ENCODE data around the gene PLP1.

The PLP1 gene

DNA sequence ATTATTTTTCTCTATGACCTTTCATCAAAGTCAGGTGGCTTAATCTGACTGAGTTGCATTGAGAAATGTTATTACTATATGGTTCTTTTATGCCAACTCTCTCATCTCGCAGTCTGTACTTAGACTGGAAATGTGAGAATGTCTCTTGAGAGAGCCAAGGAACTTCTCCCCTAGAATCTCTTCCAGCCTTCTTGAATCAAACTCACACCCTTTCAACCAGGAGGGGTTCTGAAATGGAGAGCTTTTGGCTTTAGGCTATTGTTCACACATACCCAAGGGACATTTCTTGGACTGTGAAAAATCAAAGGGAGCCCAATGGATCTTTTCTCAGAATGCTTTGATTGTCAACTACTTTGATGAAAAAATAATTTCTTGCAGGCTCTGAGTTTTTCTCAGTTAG is 5.1 kb downstream of the PLP1 start:
- Histone ChIP-seq H3K9me3 (ENCODE audit: low read length) (no peaks in the 10 kb centered on the region), H3K27me3 (ENCODE audit: control insufficient read depth in 1 of 2, insufficient read depth in 2 of 2, low read length in 2 of 2) (no peaks in the 10 kb centered on the region), H3K27ac (ENCODE audit: low read depth, low read length) (no peak overlapping the region), H3K9ac (ENCODE audit: low read length) (no peak overlapping the region), H3K4me1 (ENCODE audit: insufficient read depth, low read length) (no peaks in the 10 kb centered on the region), H3K4me3 (ENCODE audit: low read depth in 1 of 2, low read length in 2 of 2) (no peak overlapping the region), H3K36me3 (ENCODE audit: insufficient read depth, low read length) (no peaks in the 10 kb centered on the region)

GRCh38 chrX:103782640-103783039 is 6.0 kb downstream of the PLP1 start:
- H3K27ac ChIP-seq (ENCODE audit: low read depth, low read length) = no peak overlapping the region
- no peak overlapping the region for H3K9ac ChIP-seq (ENCODE audit: low read length)
- no peaks in the 10 kb centered on the region for H3K36me3 ChIP-seq (ENCODE audit: insufficient read depth, low read length)
- H3K4me1 ChIP-seq (ENCODE audit: insufficient read depth, low read length) = no peaks in the 10 kb centered on the region
- no peaks in the 10 kb centered on the region for H3K27me3 ChIP-seq (ENCODE audit: control insufficient read depth in 1 of 2, insufficient read depth in 2 of 2, low read length in 2 of 2)
- no peak overlapping the region for H3K4me3 ChIP-seq (ENCODE audit: low read depth in 1 of 2, low read length in 2 of 2)
- H3K9me3 ChIP-seq (ENCODE audit: low read length) = no peaks in the 10 kb centered on the region

DNA sequence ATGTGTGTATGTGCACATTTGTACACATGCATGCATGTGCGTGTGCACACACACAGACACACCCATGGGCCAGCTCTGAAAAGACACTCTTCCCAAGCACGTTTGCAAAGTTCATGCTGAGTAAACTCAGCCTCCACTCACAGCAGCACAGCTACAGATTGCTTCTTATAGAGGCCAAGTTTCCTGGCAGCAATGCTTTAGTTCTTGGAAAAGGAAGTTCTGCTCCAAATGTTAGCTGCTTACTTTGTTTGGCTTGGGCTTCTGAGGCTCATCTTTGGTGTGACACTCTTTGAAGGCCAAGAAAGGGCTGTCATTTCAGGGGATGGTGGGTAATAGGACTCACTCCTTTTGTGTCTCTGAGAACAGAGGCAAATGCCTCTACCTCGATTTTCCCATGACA is 6.6 kb downstream of the PLP1 start:
- no peak overlapping the region for H3K27ac ChIP-seq (ENCODE audit: low read depth, low read length)
- no peaks in the 10 kb centered on the region for H3K36me3 ChIP-seq (ENCODE audit: insufficient read depth, low read length)
- H3K9ac ChIP-seq (ENCODE audit: low read length) = no peak overlapping the region
- no peak overlapping the region for H3K4me3 ChIP-seq (ENCODE audit: low read depth in 1 of 2, low read length in 2 of 2)
- H3K9me3 ChIP-seq (ENCODE audit: low read length) = no peaks in the 10 kb centered on the region
- H3K27me3 ChIP-seq (ENCODE audit: control insufficient read depth in 1 of 2, insufficient read depth in 2 of 2, low read length in 2 of 2) = no peaks in the 10 kb centered on the region
- H3K4me1 ChIP-seq (ENCODE audit: insufficient read depth, low read length) = no peaks in the 10 kb centered on the region

DNA sequence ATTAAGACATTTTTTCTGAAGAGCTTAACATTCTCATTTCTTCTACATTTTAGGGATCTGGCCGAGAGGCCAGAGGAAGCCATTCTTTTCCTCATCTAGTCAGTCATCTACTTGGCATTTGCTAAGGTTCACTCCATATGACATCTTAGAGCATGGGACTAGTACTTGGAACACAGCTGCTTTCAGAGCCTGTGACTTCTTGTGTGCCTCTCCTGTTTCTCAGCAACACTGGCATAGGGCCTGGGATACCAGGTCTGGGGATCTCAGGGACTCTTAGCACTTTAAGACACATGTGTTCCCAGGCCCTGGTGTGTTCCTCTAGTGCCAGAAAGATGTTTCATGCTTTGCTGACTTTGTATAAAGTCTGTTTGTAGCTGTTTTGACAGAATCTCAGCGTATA is 7.3 kb downstream of the PLP1 start:
- Histone ChIP-seq H3K36me3 (ENCODE audit: insufficient read depth, low read length) (no peaks in the 10 kb centered on the region), H3K27me3 (ENCODE audit: control insufficient read depth in 1 of 2, insufficient read depth in 2 of 2, low read length in 2 of 2) (no peaks in the 10 kb centered on the region), H3K27ac (ENCODE audit: low read depth, low read length) (no peak overlapping the region), H3K9me3 (ENCODE audit: low read length) (no peaks in the 10 kb centered on the region), H3K9ac (ENCODE audit: low read length) (no peak overlapping the region), H3K4me3 (ENCODE audit: low read depth in 1 of 2, low read length in 2 of 2) (no peak overlapping the region), H3K4me1 (ENCODE audit: insufficient read depth, low read length) (no peaks in the 10 kb centered on the region)

DNA sequence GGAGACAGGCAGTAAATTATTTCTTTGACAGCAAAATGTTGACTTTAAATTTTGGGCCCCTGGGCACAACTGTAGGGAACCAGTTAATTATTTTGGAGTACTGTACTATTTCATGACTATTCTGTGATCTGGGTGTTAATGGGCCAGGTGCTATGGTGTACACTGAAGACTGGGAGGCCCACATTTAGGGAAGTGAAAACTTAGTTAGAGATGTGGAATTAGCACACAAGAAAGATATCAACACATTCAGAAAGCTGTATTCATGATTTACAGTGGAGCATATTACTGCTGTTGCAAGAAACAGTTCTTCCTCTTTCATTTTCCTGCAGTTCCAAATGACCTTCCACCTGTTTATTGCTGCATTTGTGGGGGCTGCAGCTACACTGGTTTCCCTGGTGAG is 12.4 kb downstream of the PLP1 start:
- Histone ChIP-seq H3K9ac (ENCODE audit: low read length) (no peak overlapping the region), H3K27ac (ENCODE audit: low read depth, low read length) (no peak overlapping the region), H3K36me3 (ENCODE audit: insufficient read depth, low read length) (no peaks in the 10 kb centered on the region), H3K27me3 (ENCODE audit: control insufficient read depth in 1 of 2, insufficient read depth in 2 of 2, low read length in 2 of 2) (no peaks in the 10 kb centered on the region), H3K9me3 (ENCODE audit: low read length) (no peaks in the 10 kb centered on the region), H3K4me3 (ENCODE audit: low read depth in 1 of 2, low read length in 2 of 2) (no peak overlapping the region), H3K4me1 (ENCODE audit: insufficient read depth, low read length) (no peaks in the 10 kb centered on the region)

DNA sequence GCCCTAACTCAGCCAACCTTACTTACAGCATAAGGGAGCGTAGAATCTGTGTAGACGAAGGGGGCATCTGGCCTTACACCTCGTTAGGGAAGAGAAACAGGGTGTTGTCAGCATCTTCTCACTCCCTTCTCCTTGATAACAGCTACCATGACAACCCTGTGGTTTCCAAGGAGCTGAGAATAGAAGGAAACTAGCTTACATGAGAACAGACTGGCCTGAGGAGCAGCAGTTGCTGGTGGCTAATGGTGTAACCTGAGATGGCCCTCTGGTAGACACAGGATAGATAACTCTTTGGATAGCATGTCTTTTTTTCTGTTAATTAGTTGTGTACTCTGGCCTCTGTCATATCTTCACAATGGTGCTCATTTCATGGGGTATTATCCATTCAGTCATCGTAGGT is 14.6 kb downstream of the PLP1 start:
- no peak overlapping the region for H3K4me3 ChIP-seq (ENCODE audit: low read depth in 1 of 2, low read length in 2 of 2)
- H3K27ac ChIP-seq (ENCODE audit: low read depth, low read length) = no peak overlapping the region
- no peaks in the 10 kb centered on the region for H3K4me1 ChIP-seq (ENCODE audit: insufficient read depth, low read length)
- no peaks in the 10 kb centered on the region for H3K27me3 ChIP-seq (ENCODE audit: control insufficient read depth in 1 of 2, insufficient read depth in 2 of 2, low read length in 2 of 2)
- H3K36me3 ChIP-seq (ENCODE audit: insufficient read depth, low read length) = no peaks in the 10 kb centered on the region
- no peaks in the 10 kb centered on the region for H3K9me3 ChIP-seq (ENCODE audit: low read length)
- no peak overlapping the region for H3K9ac ChIP-seq (ENCODE audit: low read length)

DNA sequence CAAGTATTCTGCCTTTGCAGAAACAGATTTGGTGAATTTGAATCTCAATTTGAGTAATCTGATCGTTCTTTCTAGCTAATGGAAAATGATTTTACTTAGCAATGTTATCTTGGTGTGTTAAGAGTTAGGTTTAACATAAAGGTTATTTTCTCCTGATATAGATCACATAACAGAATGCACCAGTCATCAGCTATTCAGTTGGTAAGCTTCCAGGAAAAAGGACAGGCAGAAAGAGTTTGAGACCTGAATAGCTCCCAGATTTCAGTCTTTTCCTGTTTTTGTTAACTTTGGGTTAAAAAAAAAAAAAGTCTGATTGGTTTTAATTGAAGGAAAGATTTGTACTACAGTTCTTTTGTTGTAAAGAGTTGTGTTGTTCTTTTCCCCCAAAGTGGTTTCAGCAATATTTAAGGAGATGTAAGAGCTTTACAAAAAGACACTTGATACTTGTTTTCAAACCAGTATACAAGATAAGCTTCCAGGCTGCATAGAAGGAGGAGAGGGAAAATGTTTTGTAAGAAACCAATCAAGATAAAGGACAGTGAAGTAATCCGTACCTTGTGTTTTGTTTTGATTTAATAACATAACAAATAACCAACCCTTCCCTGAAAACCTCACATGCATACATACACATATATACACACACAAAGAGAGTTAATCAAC is 15.3 kb downstream of the PLP1 start:
- no peaks in the 10 kb centered on the region for H3K4me1 ChIP-seq (ENCODE audit: insufficient read depth, low read length)
- H3K4me3 ChIP-seq (ENCODE audit: low read depth in 1 of 2, low read length in 2 of 2) = no peak overlapping the region
- no peaks in the 10 kb centered on the region for H3K9me3 ChIP-seq (ENCODE audit: low read length)
- H3K27ac ChIP-seq (ENCODE audit: low read depth, low read length) = no peak overlapping the region
- H3K36me3 ChIP-seq (ENCODE audit: insufficient read depth, low read length) = no peaks in the 10 kb centered on the region
- H3K9ac ChIP-seq (ENCODE audit: low read length) = no peak overlapping the region
- H3K27me3 ChIP-seq (ENCODE audit: control insufficient read depth in 1 of 2, insufficient read depth in 2 of 2, low read length in 2 of 2) = no peaks in the 10 kb centered on the region

DNA sequence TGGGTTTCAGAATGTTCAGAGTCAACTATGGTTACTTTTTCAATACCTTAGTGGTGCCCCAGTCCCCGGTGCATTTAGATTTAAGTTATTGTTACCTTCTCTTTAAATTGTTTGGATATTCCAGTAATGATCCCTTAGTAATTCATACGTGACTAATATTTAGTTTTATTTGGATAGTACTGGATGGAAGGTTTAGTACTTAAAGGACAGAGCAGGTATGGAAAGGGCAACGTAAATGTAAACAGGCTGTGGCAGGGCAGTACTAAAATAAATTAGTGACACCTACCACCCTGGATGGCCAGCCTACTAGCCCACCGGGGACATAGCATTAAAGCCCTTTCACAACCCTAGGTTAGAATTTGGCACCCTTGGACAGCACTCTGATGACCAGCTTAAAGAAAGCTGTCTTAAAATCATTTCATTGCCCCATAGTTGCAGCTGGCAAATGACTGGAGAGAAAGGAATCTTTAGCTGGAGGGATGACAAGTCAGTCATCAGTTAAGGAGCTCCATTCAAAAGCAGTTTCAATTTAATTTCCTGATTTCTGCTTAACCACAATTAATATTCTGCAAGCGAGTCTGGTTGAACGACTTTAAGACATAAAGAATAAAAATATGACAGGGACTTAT is 16.4 kb downstream of the PLP1 start:
- Histone ChIP-seq H3K27ac (ENCODE audit: low read depth, low read length) (no peak overlapping the region), H3K4me3 (ENCODE audit: low read depth in 1 of 2, low read length in 2 of 2) (no peak overlapping the region), H3K9ac (ENCODE audit: low read length) (no peak overlapping the region), H3K27me3 (ENCODE audit: control insufficient read depth in 1 of 2, insufficient read depth in 2 of 2, low read length in 2 of 2) (no peaks in the 10 kb centered on the region), H3K9me3 (ENCODE audit: low read length) (no peaks in the 10 kb centered on the region), H3K36me3 (ENCODE audit: insufficient read depth, low read length) (no peaks in the 10 kb centered on the region), H3K4me1 (ENCODE audit: insufficient read depth, low read length) (no peaks in the 10 kb centered on the region)

DNA sequence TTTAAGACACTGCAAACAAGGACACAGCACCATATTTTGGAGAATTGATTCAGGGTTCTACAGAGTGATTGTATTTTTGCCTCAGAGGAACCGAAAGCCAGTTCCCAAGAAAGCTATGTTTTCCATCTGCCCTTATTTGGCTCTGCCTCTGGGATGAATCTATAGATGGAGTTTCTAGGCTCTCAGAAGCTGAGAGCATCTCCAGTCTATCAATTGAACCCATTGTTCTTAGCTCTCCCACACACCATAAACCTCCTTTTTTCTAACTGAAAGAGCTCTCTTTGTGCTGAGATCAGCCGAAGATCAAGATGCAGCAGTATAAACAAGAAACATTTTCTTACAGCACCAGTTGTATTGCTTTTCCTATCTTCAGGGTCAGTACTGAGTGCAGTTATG is 16.9 kb downstream of the PLP1 start:
- H3K4me3 ChIP-seq (ENCODE audit: low read depth in 1 of 2, low read length in 2 of 2) = no peak overlapping the region
- H3K9me3 ChIP-seq (ENCODE audit: low read length) = no peaks in the 10 kb centered on the region
- H3K4me1 ChIP-seq (ENCODE audit: insufficient read depth, low read length) = no peaks in the 10 kb centered on the region
- no peaks in the 10 kb centered on the region for H3K36me3 ChIP-seq (ENCODE audit: insufficient read depth, low read length)
- no peaks in the 10 kb centered on the region for H3K27me3 ChIP-seq (ENCODE audit: control insufficient read depth in 1 of 2, insufficient read depth in 2 of 2, low read length in 2 of 2)
- no peak overlapping the region for H3K27ac ChIP-seq (ENCODE audit: low read depth, low read length)
- no peak overlapping the region for H3K9ac ChIP-seq (ENCODE audit: low read length)

DNA sequence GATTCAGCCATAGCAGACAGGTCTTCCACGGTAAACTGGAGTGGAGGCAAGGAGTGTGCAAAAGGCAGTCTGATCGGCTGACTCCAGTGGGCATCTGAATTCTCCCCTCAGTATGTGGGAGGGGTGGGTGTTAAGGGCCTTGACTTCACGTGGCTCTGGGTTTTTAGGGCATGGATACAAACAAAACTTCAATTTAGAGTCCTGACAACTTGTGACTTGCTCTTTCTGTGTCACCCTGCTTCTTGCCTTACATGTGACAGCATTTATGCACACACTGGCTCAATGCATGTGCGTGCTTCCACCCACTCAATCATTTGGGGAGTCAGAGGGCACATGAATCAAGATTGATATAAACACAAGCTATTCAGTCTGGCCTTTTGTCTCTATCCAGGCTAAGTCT is 17.5 kb downstream of the PLP1 start:
- H3K27ac ChIP-seq (ENCODE audit: low read depth, low read length) = no peak overlapping the region
- H3K4me1 ChIP-seq (ENCODE audit: insufficient read depth, low read length) = no peaks in the 10 kb centered on the region
- no peak overlapping the region for H3K9ac ChIP-seq (ENCODE audit: low read length)
- H3K9me3 ChIP-seq (ENCODE audit: low read length) = no peaks in the 10 kb centered on the region
- no peaks in the 10 kb centered on the region for H3K27me3 ChIP-seq (ENCODE audit: control insufficient read depth in 1 of 2, insufficient read depth in 2 of 2, low read length in 2 of 2)
- H3K4me3 ChIP-seq (ENCODE audit: low read depth in 1 of 2, low read length in 2 of 2) = no peak overlapping the region
- no peaks in the 10 kb centered on the region for H3K36me3 ChIP-seq (ENCODE audit: insufficient read depth, low read length)

DNA sequence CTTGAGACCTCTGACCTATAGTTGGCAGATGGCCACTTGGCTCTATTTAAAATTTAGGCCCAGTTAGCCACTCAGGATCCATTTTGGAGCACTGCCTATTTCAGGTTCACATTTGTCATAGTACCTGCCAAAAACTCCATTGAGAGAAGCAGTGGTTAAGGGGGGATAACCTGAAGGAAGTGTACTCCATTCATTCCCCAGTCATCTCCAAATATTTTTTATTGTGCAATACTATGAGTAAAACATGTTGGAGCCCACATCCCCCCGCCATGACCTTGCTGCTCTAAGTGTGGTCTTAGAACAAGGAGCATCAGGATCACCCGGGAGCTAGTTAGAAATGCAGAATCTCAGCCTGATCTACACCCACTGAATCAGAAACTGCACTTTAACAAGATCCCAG is 21.1 kb downstream of the PLP1 start:
- Histone ChIP-seq H3K4me3 (ENCODE audit: low read depth in 1 of 2, low read length in 2 of 2) (no peak overlapping the region), H3K27me3 (ENCODE audit: control insufficient read depth in 1 of 2, insufficient read depth in 2 of 2, low read length in 2 of 2) (no peaks in the 10 kb centered on the region)

GRCh38 chrX:103800318-103800717 is 23.7 kb downstream of the PLP1 start:
- H3K27me3 ChIP-seq (ENCODE audit: control insufficient read depth in 1 of 2, insufficient read depth in 2 of 2, low read length in 2 of 2) = no peaks in the 10 kb centered on the region
- H3K4me1 ChIP-seq (ENCODE audit: insufficient read depth, low read length) = no peaks in the 10 kb centered on the region
- no peak overlapping the region for H3K27ac ChIP-seq (ENCODE audit: low read depth, low read length)

More for the DNA sequence above, 21.1 kb downstream of the PLP1 start:
- Histone ChIP-seq H3K4me1 (ENCODE audit: insufficient read depth, low read length) (no peaks in the 10 kb centered on the region), H3K36me3 (ENCODE audit: insufficient read depth, low read length) (no peaks in the 10 kb centered on the region), H3K9me3 (ENCODE audit: low read length) (no peaks in the 10 kb centered on the region), H3K9ac (ENCODE audit: low read length) (no peak overlapping the region), H3K27ac (ENCODE audit: low read depth, low read length) (no peak overlapping the region)

More at GRCh38 chrX:103800318-103800717, 23.7 kb downstream of the PLP1 start:
- Histone ChIP-seq H3K9me3 (ENCODE audit: low read length) (no peaks in the 10 kb centered on the region), H3K9ac (ENCODE audit: low read length) (no peak overlapping the region), H3K4me3 (ENCODE audit: low read depth in 1 of 2, low read length in 2 of 2) (no peak overlapping the region), H3K36me3 (ENCODE audit: insufficient read depth, low read length) (no peaks in the 10 kb centered on the region)
